22Rv1 (cell line): ENCODE data around the gene KLHL29.

ENCODE experiments used
- H3K27ac ChIP-seq: fragments of 450-650 bp; 2 replicates; pipeline ENCODE4 v1.5.1; 2017
- CTCF ChIP-seq: fragments of 450-650 bp; IDR thresholded peaks from 2 replicates; pipeline ENCODE4 v1.5.1; 2017; ENCODE audit warnings: mild to moderate bottlenecking
- ZFX ChIP-seq: fragments of 450-650 bp; IDR thresholded peaks from 2 replicates; pipeline ENCODE4 v1.6.1; 2017; ENCODE audit warnings: antibody characterized with exemption, borderline replicate concordance

Gene KLHL29

GRCh38 chr2:23523373-23524260 is 138.6 kb downstream of the KLHL29 start:
- TF ChIP-seq CTCF (no peak), ZFX (no peak)
- no peak overlapping the region for H3K27ac ChIP-seq

GRCh38 chr2:23524261-23524706 is 139.3 kb downstream of the KLHL29 start:
- no peak overlapping the region for H3K27ac ChIP-seq

GRCh38 chr2:23525137-23525765 is 140.3 kb downstream of the KLHL29 start:
- no peak overlapping the region for H3K27ac ChIP-seq
- TF ChIP-seq ZFX (no peak), CTCF (no peak)

More at GRCh38 chr2:23524261-23524706, 139.3 kb downstream of the KLHL29 start:
- TF ChIP-seq ZFX (no peak), CTCF (no peak)

GRCh38 chr2:23526114-23526513 is 141.1 kb downstream of the KLHL29 start:
- no peak overlapping the region for H3K27ac ChIP-seq
- TF ChIP-seq CTCF (no peak), ZFX (no peak)

GRCh38 chr2:23526835-23527790 is 142.1 kb downstream of the KLHL29 start:
- no peak overlapping the region for H3K27ac ChIP-seq
- TF ChIP-seq ZFX (no peak), CTCF (no peak)

GRCh38 chr2:23528171-23528570 is 143.2 kb downstream of the KLHL29 start:
- TF ChIP-seq CTCF (no peak), ZFX (no peak)
- no peak overlapping the region for H3K27ac ChIP-seq
